HepG2 (cell line): ENCODE data around the gene TAF1C. TPM values are rescaled to one million over a fixed set of nuclear protein-coding genes. Genes with fewer than 3 reads are reported as not detected.

ENCODE experiments used
- CAMTA2 ChIP-seq: sonication (generic); formaldehyde crosslinking; IDR thresholded peaks from 2 replicates; pipeline ENCODE4 v1.4.0; 2020; ENCODE audit warnings: mild to moderate bottlenecking, missing genetic modification reagents, borderline replicate concordance
- ERF ChIP-seq: IDR thresholded peaks from 2 replicates; pipeline ENCODE4 v1.6.1; 2018; ENCODE audit warnings: missing biosample characterization, missing genetic modification reagents
- GTF3A ChIP-seq: sonication (generic); formaldehyde crosslinking; conservative IDR thresholded peaks from 2 replicates; pipeline ENCODE4 v1.4.0; 2020; ENCODE audit warnings: mild to moderate bottlenecking, missing genetic modification reagents
- HNRNPH1 ChIP-seq: fragments of 200-400 bp; formaldehyde crosslinking; optimal IDR thresholded peaks from 2 replicates; pipeline ENCODE3; 2017; ENCODE audit warnings: mild to moderate bottlenecking, low read depth, low read length
- KLF9 ChIP-seq: IDR thresholded peaks from 2 replicates; pipeline ENCODE4 v1.6.1; 2016; ENCODE audit warnings: low read depth
- NRL ChIP-seq: sonication (generic); formaldehyde crosslinking; IDR thresholded peaks from 2 replicates; pipeline ENCODE4 v1.5.0; 2020; ENCODE audit warnings: missing genetic modification reagents, mild to moderate bottlenecking, moderate library complexity, borderline replicate concordance
- PHF5A ChIP-seq: IDR thresholded peaks from one replicate; pipeline ENCODE4 v1.6.1; 2018; ENCODE audit warnings: low read depth, missing genetic modification reagents; ENCODE audit not compliant: unreplicated experiment
- POLR2A ChIP-seq, 2 experiments: IDR thresholded peaks; 2 replicates each; pipeline ENCODE4 v1.6.1; 2011; ENCODE audit warnings: low read depth in 2 of 2, low read length in 2 of 2, mild to moderate bottlenecking in 1 of 2, moderate library complexity in 1 of 2; ENCODE audit not compliant: insufficient read depth in 1 of 2
- SAFB2 ChIP-seq: sonication (generic); formaldehyde crosslinking; IDR thresholded peaks from 2 replicates; pipeline ENCODE4 v1.5.1; 2020; ENCODE audit warnings: missing genetic modification reagents, low read depth, mild to moderate bottlenecking, borderline replicate concordance
- TAF1 ChIP-seq: sonication (generic); formaldehyde crosslinking; IDR thresholded peaks from 2 replicates; pipeline ENCODE4 v1.4.0; 2020; ENCODE audit warnings: missing genetic modification reagents
- TCF7 ChIP-seq: sonication (generic); IDR thresholded peaks from 2 replicates; pipeline ENCODE4 v1.6.1; 2016; ENCODE audit warnings: antibody characterized with exemption, low read depth
- ZNF101 ChIP-seq: sonication (generic); formaldehyde crosslinking; IDR thresholded peaks from 2 replicates; pipeline ENCODE4 v1.4.0; 2020; ENCODE audit warnings: mild to moderate bottlenecking, low read depth, missing genetic modification reagents, borderline replicate concordance
- ZNF296 ChIP-seq: sonication (generic); formaldehyde crosslinking; conservative IDR thresholded peaks from 2 replicates; pipeline ENCODE4 v1.5.0; 2020; ENCODE audit warnings: mild to moderate bottlenecking, missing genetic modification reagents
- ZNF572 ChIP-seq: sonication (generic); formaldehyde crosslinking; IDR thresholded peaks from 2 replicates; pipeline ENCODE4 v1.5.1; 2020; ENCODE audit warnings: mild to moderate bottlenecking, missing genetic modification reagents
- ZNF672 ChIP-seq: sonication (generic); formaldehyde crosslinking; IDR thresholded peaks from 2 replicates; pipeline ENCODE4 v1.8.1; 2022; ENCODE audit warnings: missing genetic modification reagents
- polyA plus RNA-seq, 8 experiments: library from polyadenylated mRNA; depleted of rRNA in 3 of 8; stranded (reverse) in 7 of 8; unstranded in 1 of 8; fragments of >200 nt; fragmentation: Illumina TruSeq in 4 of 8; extraction: Trizol in 4 of 8; gene quantifications; 2 replicates each; pipeline versions ENCODE4 v1.2.1 to v1.2.3, GENCODE V29; 2011 to 2016; ENCODE audit warnings: low read depth in 4 of 8, missing spikeins in 1 of 8, mixed read lengths in 1 of 8; ENCODE audit not compliant: insufficient read depth in 1 of 8
- total RNA-seq, 5 experiments: library from RNA; depleted of rRNA; stranded (reverse); fragments of >200 nt; fragmentation: Illumina TruSeq; extraction: Trizol; gene quantifications; 2 replicates each; pipeline ENCODE4 v1.2.3, GENCODE V29; 2016; ENCODE audit warnings: low read depth in 1 of 5
- TF ChIP-seq, protein P1 (sequence below): sonication (generic); formaldehyde crosslinking; IDR thresholded peaks from 2 replicates; pipeline ENCODE4 v1.5.1; 2020; ENCODE audit warnings: mild to moderate bottlenecking, missing genetic modification reagents
- TF ChIP-seq, protein P2 (sequence below): sonication (generic); formaldehyde crosslinking; IDR thresholded peaks from 2 replicates; pipeline ENCODE4 v1.4.0; 2020; ENCODE audit warnings: missing genetic modification reagents
- TF ChIP-seq, protein P3 (sequence below): sonication (generic); formaldehyde crosslinking; IDR thresholded peaks from 2 replicates; pipeline ENCODE4 v1.5.0; 2020; ENCODE audit warnings: mild to moderate bottlenecking, missing genetic modification reagents
- TF ChIP-seq, protein P4 (sequence below): sonication (generic); formaldehyde crosslinking; IDR thresholded peaks from 2 replicates; pipeline ENCODE4 v1.8.0; 2022; ENCODE audit warnings: missing genetic modification reagents, mild to moderate bottlenecking, borderline replicate concordance
- TF ChIP-seq, protein P5 (sequence below): sonication (generic); formaldehyde crosslinking; IDR thresholded peaks from 2 replicates; pipeline ENCODE4 v1.5.0; 2020; ENCODE audit warnings: missing genetic modification reagents, mild to moderate bottlenecking, borderline replicate concordance

The TAF1C gene
- total and polyA plus RNA-seq, 2 of the 13 experiments (the other 11 are each of a cell fraction or from before 2014, with no cell fraction given), result 15.6 to 20.8 TPM

DNA sequence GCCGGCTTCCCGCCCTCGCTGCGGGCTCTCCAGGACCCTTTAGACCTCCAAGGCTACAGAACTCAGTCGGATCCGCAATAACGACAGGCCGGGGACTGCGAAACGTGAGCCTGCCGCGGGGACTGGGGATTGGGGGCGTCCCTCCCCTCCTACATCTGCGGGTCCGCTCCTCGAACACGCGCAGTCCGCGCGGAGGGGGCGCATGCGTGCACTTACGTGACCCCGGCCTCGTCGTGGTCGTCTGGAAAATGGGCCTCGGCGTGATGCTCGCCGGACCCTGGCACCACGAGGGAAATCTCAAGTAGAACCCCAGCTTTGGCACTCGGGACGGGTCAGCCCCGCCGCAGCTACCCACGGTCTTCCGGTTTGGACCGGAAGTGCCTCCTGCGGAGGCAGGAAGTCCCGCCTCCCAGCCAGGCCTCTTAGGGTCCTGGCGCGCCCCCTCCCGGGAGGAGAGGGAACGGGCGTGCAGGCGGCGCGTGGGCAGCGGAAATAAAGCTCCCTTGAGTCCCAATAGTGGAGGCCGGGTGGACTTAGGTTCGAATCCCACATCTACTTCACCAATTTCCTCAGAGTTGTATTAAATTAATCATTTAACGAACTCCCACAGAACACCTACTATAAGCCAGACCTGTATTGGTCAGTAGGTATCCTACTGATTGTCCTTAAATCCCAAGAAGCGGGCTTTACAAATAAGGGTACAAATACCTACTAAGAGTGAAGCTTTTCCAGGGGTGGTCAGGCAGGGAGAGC is at the start of gene TAF1C (continued):
- TF ChIP-seq TCF7, result no peak
- TF ChIP-seq SAFB2 (CRISPR knock-in tag), result peak; percentile 65; the same call in 1 of the 2 replicates
- TF ChIP-seq KLF9, result peak; percentile 70; the same call in 1 of the 2 replicates
- TF ChIP-seq ZNF101 (CRISPR knock-in tag), result no peak
- TF ChIP-seq NRL (CRISPR knock-in tag), result peak; percentile 85
- TF ChIP-seq ERF (CRISPR knock-in tag), result peak; percentile 94
- TF ChIP-seq, protein P1, sequence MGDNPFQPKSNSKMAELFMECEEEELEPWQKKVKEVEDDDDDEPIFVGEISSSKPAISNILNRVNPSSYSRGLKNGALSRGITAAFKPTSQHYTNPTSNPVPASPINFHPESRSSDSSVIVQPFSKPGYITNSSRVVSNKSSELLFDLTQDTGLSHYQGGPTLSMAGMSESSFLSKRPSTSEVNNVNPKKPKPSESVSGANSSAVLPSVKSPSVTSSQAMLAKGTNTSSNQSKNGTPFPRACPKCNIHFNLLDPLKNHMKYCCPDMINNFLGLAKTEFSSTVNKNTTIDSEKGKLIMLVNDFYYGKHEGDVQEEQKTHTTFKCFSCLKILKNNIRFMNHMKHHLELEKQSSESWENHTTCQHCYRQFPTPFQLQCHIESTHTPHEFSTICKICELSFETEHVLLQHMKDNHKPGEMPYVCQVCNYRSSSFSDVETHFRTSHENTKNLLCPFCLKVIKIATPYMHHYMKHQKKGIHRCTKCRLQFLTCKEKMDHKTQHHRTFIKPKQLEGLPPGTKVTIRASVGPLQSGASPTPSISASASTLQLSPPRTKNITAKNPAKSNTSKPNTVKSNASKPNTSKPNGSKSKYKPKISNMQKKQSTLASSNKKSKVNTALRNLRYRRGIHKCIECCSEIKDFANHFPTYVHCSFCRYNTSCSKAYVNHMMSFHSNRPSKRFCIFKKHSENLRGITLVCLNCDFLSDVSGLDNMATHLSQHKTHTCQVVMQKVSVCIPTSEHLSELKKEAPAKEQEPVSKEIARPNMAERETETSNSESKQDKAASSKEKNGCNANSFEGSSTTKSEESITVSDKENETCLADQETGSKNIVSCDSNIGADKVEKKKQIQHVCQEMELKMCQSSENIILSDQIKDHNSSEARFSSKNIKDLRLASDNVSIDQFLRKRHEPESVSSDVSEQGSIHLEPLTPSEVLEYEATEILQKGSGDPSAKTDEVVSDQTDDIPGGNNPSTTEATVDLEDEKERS, result peak; percentile 56; the same call in 1 of the 2 replicates
- no peak for TF ChIP-seq HNRNPH1
- TF ChIP-seq PHF5A (CRISPR knock-in tag), result peak; percentile 88
- TF ChIP-seq, protein P2, sequence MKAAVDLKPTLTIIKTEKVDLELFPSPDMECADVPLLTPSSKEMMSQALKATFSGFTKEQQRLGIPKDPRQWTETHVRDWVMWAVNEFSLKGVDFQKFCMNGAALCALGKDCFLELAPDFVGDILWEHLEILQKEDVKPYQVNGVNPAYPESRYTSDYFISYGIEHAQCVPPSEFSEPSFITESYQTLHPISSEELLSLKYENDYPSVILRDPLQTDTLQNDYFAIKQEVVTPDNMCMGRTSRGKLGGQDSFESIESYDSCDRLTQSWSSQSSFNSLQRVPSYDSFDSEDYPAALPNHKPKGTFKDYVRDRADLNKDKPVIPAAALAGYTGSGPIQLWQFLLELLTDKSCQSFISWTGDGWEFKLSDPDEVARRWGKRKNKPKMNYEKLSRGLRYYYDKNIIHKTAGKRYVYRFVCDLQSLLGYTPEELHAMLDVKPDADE, result 0 out of 2 replicates have a peak, but pooled peaks have one; percentile 32
- TF ChIP-seq CAMTA2, result peak; percentile 68; the same call in 1 of the 2 replicates
- no peak for TF ChIP-seq ZNF296
- 0 out of 2 replicates have a peak, but pooled peaks have one; percentile 65 for TF ChIP-seq GTF3A (CRISPR knock-in tag)
- TF ChIP-seq, protein P3, sequence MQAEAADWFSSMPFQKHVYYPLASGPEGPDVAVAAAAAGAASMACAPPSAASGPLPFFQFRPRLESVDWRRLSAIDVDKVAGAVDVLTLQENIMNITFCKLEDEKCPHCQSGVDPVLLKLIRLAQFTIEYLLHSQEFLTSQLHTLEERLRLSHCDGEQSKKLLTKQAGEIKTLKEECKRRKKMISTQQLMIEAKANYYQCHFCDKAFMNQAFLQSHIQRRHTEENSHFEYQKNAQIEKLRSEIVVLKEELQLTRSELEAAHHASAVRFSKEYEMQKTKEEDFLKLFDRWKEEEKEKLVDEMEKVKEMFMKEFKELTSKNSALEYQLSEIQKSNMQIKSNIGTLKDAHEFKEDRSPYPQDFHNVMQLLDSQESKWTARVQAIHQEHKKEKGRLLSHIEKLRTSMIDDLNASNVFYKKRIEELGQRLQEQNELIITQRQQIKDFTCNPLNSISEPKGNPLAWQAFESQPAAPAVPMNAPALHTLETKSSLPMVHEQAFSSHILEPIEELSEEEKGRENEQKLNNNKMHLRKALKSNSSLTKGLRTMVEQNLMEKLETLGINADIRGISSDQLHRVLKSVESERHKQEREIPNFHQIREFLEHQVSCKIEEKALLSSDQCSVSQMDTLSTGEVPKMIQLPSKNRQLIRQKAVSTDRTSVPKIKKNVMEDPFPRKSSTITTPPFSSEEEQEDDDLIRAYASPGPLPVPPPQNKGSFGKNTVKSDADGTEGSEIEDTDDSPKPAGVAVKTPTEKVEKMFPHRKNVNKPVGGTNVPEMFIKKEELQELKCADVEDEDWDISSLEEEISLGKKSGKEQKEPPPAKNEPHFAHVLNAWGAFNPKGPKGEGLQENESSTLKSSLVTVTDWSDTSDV (CRISPR knock-in tag), result no peak
- peak; percentile 85 for TF ChIP-seq TAF1 (CRISPR knock-in tag)
- TF ChIP-seq ZNF672, result no peak
- TF ChIP-seq POLR2A (IDR thresholded peaks at IDR 0.05; ENCODE audit: insufficient read depth in 1 of 2, low read depth in 2 of 2, low read length in 2 of 2), result peak; percentile 67 to 89
- TF ChIP-seq, protein P4, sequence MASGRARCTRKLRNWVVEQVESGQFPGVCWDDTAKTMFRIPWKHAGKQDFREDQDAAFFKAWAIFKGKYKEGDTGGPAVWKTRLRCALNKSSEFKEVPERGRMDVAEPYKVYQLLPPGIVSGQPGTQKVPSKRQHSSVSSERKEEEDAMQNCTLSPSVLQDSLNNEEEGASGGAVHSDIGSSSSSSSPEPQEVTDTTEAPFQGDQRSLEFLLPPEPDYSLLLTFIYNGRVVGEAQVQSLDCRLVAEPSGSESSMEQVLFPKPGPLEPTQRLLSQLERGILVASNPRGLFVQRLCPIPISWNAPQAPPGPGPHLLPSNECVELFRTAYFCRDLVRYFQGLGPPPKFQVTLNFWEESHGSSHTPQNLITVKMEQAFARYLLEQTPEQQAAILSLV (CRISPR knock-in tag), result peak; percentile 95
- TF ChIP-seq ZNF572, result peak; percentile 41; the same call in 1 of the 2 replicates
- TF ChIP-seq, protein P5, sequence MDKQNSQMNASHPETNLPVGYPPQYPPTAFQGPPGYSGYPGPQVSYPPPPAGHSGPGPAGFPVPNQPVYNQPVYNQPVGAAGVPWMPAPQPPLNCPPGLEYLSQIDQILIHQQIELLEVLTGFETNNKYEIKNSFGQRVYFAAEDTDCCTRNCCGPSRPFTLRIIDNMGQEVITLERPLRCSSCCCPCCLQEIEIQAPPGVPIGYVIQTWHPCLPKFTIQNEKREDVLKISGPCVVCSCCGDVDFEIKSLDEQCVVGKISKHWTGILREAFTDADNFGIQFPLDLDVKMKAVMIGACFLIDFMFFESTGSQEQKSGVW, result no peak
